SK-N-SH (cell line): ENCODE data around the gene USP22.

Source experiments
- EZH2phosphoT487 ChIP-seq: fragments of 200-600 bp; sonication (generic); IDR thresholded peaks from 2 replicates; pipeline ENCODE4 v1.6.1; 2017; ENCODE audit warnings: low read depth, mixed run types, mild to moderate bottlenecking, antibody characterized with exemption, moderate library complexity, borderline replicate concordance
- MAX ChIP-seq: IDR thresholded peaks from 2 replicates; pipeline ENCODE4 v1.4.0; 2012; ENCODE audit warnings: low read depth
- NFIC ChIP-seq: IDR thresholded peaks from 2 replicates; pipeline ENCODE4 v1.4.0; 2012; ENCODE audit warnings: borderline replicate concordance
- RAD21 ChIP-seq: IDR thresholded peaks from 2 replicates; pipeline ENCODE4 v1.6.1; 2012; ENCODE audit warnings: mild to moderate bottlenecking, low read length
- RCOR1 ChIP-seq: fragments of 150-350 bp; IDR thresholded peaks from 2 replicates; pipeline ENCODE4 v1.6.1; 2017; ENCODE audit warnings: antibody characterized with exemption, low read length
- REST ChIP-seq: IDR thresholded peaks from 2 replicates; pipeline ENCODE4 v1.6.1; 2012; ENCODE audit warnings: mild to moderate bottlenecking, low read depth, low read length, moderate library complexity
- SMC3 ChIP-seq: IDR thresholded peaks from 2 replicates; pipeline ENCODE4 v1.6.1; 2012; ENCODE audit warnings: low read depth, low read length, improper control_type of control experiment
- TF ChIP-seq, protein P1 (sequence below): fragments of 200-600 bp; sonication (generic); IDR thresholded peaks from 2 replicates; pipeline ENCODE4 v1.6.1; 2017; ENCODE audit warnings: antibody characterized with exemption, mild to moderate bottlenecking, moderate library complexity
- TF ChIP-seq, protein P2 (sequence below): fragments of 150-350 bp; IDR thresholded peaks from 2 replicates; pipeline ENCODE4 v1.6.1; 2017; ENCODE audit warnings: antibody characterized with exemption, low read length, low read depth, borderline replicate concordance

DNA sequence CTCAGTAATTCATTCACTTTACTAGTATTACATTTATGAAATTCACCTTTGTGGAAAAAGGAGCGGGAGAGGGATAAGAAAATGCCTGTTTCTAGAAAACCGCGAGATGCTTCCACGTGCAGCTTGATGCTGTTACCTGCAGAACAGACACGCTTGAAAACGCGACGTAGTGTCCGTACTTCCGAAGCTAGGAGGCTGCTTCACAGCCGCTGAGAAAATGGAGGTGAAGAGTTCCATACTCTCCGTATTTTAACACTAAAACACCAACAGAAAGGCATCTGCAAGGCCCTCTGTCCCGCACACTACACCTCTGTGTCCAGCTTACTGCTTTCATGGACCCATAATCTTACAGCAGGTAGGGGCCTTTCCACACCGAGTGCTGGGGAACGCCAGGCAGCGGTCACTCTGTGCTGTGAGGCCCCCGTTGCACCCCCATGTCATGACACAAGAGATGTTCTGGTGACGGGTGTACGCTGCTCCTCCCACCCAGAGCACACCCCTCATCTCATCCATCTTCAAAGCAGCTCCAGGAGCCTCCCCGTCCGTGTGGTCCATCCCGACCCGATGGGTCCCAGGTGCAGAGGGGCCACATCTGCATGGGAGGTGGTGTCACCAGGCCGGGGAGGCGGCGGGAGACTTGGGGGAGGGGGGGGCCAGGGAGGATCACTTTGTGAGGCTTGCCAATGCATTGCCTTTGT lies 40.4 kb downstream of the USP22 start:
- TF ChIP-seq RAD21 (no peak), SMC3 (no peak), REST (no peak), EZH2phosphoT487 (no peak), NFIC (no peak), RCOR1 (no peak), MAX (no peak)
- TF ChIP-seq, protein P1, sequence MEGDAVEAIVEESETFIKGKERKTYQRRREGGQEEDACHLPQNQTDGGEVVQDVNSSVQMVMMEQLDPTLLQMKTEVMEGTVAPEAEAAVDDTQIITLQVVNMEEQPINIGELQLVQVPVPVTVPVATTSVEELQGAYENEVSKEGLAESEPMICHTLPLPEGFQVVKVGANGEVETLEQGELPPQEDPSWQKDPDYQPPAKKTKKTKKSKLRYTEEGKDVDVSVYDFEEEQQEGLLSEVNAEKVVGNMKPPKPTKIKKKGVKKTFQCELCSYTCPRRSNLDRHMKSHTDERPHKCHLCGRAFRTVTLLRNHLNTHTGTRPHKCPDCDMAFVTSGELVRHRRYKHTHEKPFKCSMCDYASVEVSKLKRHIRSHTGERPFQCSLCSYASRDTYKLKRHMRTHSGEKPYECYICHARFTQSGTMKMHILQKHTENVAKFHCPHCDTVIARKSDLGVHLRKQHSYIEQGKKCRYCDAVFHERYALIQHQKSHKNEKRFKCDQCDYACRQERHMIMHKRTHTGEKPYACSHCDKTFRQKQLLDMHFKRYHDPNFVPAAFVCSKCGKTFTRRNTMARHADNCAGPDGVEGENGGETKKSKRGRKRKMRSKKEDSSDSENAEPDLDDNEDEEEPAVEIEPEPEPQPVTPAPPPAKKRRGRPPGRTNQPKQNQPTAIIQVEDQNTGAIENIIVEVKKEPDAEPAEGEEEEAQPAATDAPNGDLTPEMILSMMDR, result no peak
- TF ChIP-seq, protein P2, sequence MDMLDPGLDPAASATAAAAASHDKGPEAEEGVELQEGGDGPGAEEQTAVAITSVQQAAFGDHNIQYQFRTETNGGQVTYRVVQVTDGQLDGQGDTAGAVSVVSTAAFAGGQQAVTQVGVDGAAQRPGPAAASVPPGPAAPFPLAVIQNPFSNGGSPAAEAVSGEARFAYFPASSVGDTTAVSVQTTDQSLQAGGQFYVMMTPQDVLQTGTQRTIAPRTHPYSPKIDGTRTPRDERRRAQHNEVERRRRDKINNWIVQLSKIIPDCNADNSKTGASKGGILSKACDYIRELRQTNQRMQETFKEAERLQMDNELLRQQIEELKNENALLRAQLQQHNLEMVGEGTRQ, result no peak
